ENCODE measurements around the gene DNAH14. TPM values are rescaled to one million over a fixed set of nuclear protein-coding genes. Genes with fewer than 3 reads are reported as not detected.
"Not testable (repeated sequence)": the region's sequence is repeated elsewhere in the genome, so short reads cannot be mapped to it uniquely, and the experiment has no call there.

The DNAH14 gene
- total and polyA plus RNA-seq, 2 of the 4 experiments (the other 2 are of a cell fraction) = 2.7 to 3.6 TPM

DNA sequence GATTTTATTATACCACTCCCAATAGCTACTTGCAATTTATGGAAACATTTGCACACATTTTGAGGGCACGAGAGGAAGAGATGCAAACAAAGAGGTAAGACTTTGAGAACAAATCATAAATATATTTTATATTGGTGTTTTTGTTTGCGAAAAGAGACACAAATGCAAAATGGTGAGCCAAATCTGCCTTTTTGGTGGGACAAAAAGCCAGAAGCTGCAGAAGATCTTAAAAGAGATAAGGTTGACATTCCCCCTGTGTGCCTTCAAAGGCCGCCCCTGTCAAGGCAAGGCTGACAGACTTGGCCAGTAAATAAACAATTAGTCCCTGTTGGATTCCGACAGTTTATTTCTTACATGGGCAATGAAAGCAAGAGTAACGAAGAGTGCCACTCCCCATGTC, 375.5 kb downstream of the DNAH14 start:
- H4K20me1 ChIP-seq (ENCODE audit: insufficient read depth, low read length) = no peaks in the 10 kb centered on the region
- H2BK15ac ChIP-seq (ENCODE audit: low read depth, low read length) = no peak overlapping the region
- no peak overlapping the region for H3K56ac ChIP-seq (ENCODE audit: extremely low read depth, insufficient read depth, low read length)
- in situ Hi-C loops (cut with MboI; ENCODE audit: low sequenced_read_pairs) = no loop called here
- no peak overlapping the region for H2BK5ac ChIP-seq (ENCODE audit: low read depth, low read length, poor library complexity, severe bottlenecking)
- TF ChIP-seq, protein P1, sequence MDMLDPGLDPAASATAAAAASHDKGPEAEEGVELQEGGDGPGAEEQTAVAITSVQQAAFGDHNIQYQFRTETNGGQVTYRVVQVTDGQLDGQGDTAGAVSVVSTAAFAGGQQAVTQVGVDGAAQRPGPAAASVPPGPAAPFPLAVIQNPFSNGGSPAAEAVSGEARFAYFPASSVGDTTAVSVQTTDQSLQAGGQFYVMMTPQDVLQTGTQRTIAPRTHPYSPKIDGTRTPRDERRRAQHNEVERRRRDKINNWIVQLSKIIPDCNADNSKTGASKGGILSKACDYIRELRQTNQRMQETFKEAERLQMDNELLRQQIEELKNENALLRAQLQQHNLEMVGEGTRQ (IDR thresholded peaks at IDR 0.05; ENCODE audit: low read depth, low read length) = no peak
- no peak for TF ChIP-seq MAFK (IDR thresholded peaks at IDR 0.05; ENCODE audit: low read depth, low read length)
- no peak for TF ChIP-seq NFE2L2 (IDR thresholded peaks at IDR 0.05; ENCODE audit: low read depth, low read length)
- no peak for TF ChIP-seq MXI1 (IDR thresholded peaks at IDR 0.05; ENCODE audit: borderline replicate concordance, low read depth, low read length)
- TF ChIP-seq FOS (IDR thresholded peaks at IDR 0.05; ENCODE audit: low read depth, low read length) = no peak
- TF ChIP-seq ELK1 (IDR thresholded peaks at IDR 0.05; ENCODE audit: borderline replicate concordance, low read depth, low read length) = no peak
- TF ChIP-seq MAZ (IDR thresholded peaks at IDR 0.05; ENCODE audit: borderline replicate concordance, low read depth, low read length) = no peak
- no peak for TF ChIP-seq POLR2A (IDR thresholded peaks at IDR 0.05; ENCODE audit: low read depth, low read length)
- WGBS, 2 experiments (ENCODE audit: extremely low coverage in 2 of 2, insufficient read length in 1 of 2) = 37% methylated on average over 2 of the region's 5 CpGs; no CpG with 5 or more reads in 1 of the 2 experiments
- H4K91ac ChIP-seq (ENCODE audit: insufficient read depth, low read depth, low read length) = no peak overlapping the region
- no peak overlapping the region for H3K4me2 ChIP-seq (ENCODE audit: low read depth, low read length)
- H3K79me1 ChIP-seq (ENCODE audit: low read depth in 1 of 2, low read length in 2 of 2) = no peaks in the 10 kb centered on the region
- BruUV-seq (replicated peaks) = no TSS peak
- ATAC-seq (ENCODE audit: low read depth) = no peak
- H2BK20ac ChIP-seq (ENCODE audit: low read depth, low read length) = no peak overlapping the region
- dilution Hi-C loops (cut with HindIII; ENCODE audit: low sequenced_read_pairs, unreplicated experiment) = no loop called here
- no peak overlapping the region for H2BK120ac ChIP-seq (ENCODE audit: low read depth, low read length)
- no peak overlapping the region for H2AFZ ChIP-seq (replicated peaks; ENCODE audit: low read length, poor library complexity)
- no peak overlapping the region for H3K23ac ChIP-seq (ENCODE audit: low read depth, low read length)
- no peak overlapping the region for H3K18ac ChIP-seq (ENCODE audit: low read depth, low read length)
- no peak overlapping the region for H3K14ac ChIP-seq (replicated peaks; ENCODE audit: low read depth, low read length)
- no peak for DNase-seq
- H3K36me3 ChIP-seq (ENCODE audit: control insufficient read depth, insufficient read depth, low read length) = no peaks in the 10 kb centered on the region
- no peaks in the 10 kb centered on the region for H3K4me1 ChIP-seq (ENCODE audit: control insufficient read depth, insufficient read depth, low read length)
- H3K9me1 ChIP-seq (ENCODE audit: insufficient read depth, low read length) = no peaks in the 10 kb centered on the region
- H4K5ac ChIP-seq (ENCODE audit: low read depth, low read length) = no peak overlapping the region
- H3K4me3 ChIP-seq (ENCODE audit: insufficient read depth, low read depth, low read length) = no peak overlapping the region
- H3K4ac ChIP-seq (ENCODE audit: low read depth, low read length) = no peak overlapping the region
- H2AK9ac ChIP-seq (replicated peaks; ENCODE audit: low read depth, low read length, poor library complexity) = no peak overlapping the region
- ChIA-PET CTCF (no interaction called here), POLR2A (ENCODE audit: unreplicated experiment) (no interaction called here)
- H3K9ac ChIP-seq (ENCODE audit: low read depth, low read length) = no peak overlapping the region
- H2AK5ac ChIP-seq (ENCODE audit: low read depth, low read length) = no peak overlapping the region
- H3K27me3 ChIP-seq (ENCODE audit: control insufficient read depth, insufficient read depth, low read length) = no peaks in the 10 kb centered on the region
- no peaks in the 10 kb centered on the region for H3K9me3 ChIP-seq (ENCODE audit: control insufficient read depth, insufficient read depth, low read length)
- no peak overlapping the region for H3K27ac ChIP-seq (ENCODE audit: insufficient read depth, low read length)
- intact Hi-C loops (cut with micrococcal nuclease) = no loop called here
- no peak overlapping the region for H4K8ac ChIP-seq (ENCODE audit: low read depth in 2 of 2, low read length in 2 of 2)

DNA sequence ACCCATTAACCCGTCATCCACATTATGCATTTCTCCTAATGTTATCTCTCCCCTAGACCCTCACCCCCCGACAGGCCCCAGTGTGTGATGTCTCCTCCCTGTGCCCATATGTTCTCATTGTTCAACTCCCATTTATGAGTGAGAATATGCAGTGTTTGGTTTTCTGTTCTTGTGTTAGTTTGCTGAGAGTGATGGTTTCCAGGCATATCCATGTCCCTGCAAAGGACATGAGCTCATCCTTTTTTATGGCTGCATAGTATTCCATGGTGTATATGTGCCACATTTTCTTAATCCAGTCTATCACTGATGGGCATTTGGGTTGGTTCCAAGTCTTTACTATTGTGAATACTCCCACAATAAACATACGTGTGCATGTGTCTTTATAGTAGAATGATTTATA, 381.1 kb downstream of the DNAH14 start:
- H3K4me3 ChIP-seq (ENCODE audit: insufficient read depth, low read depth, low read length); H2BK5ac ChIP-seq (ENCODE audit: low read depth, low read length, poor library complexity, severe bottlenecking); H2BK20ac ChIP-seq (ENCODE audit: low read depth, low read length); BruUV-seq (replicated peaks); H3K4me2 ChIP-seq (ENCODE audit: low read depth, low read length); H3K56ac ChIP-seq (ENCODE audit: extremely low read depth, insufficient read depth, low read length); H2AK5ac ChIP-seq (ENCODE audit: low read depth, low read length); H2BK15ac ChIP-seq (ENCODE audit: low read depth, low read length); POLR2A ChIA-PET (ENCODE audit: unreplicated experiment); dilution Hi-C loops (cut with HindIII; ENCODE audit: low sequenced_read_pairs, unreplicated experiment); intact Hi-C loops (cut with micrococcal nuclease); H2AFZ ChIP-seq (replicated peaks; ENCODE audit: low read length, poor library complexity); H3K79me1 ChIP-seq (ENCODE audit: low read depth in 1 of 2, low read length in 2 of 2); H2AK9ac ChIP-seq (replicated peaks; ENCODE audit: low read depth, low read length, poor library complexity); DNase-seq; H3K23ac ChIP-seq (ENCODE audit: low read depth, low read length); H3K36me3 ChIP-seq (ENCODE audit: control insufficient read depth, insufficient read depth, low read length); H3K4me1 ChIP-seq (ENCODE audit: control insufficient read depth, insufficient read depth, low read length); H4K8ac ChIP-seq (ENCODE audit: low read depth in 2 of 2, low read length in 2 of 2); H3K9me3 ChIP-seq (ENCODE audit: control insufficient read depth, insufficient read depth, low read length); ATAC-seq (ENCODE audit: low read depth); H4K5ac ChIP-seq (ENCODE audit: low read depth, low read length); H3K27me3 ChIP-seq (ENCODE audit: control insufficient read depth, insufficient read depth, low read length); H4K91ac ChIP-seq (ENCODE audit: insufficient read depth, low read depth, low read length); H4K20me1 ChIP-seq (ENCODE audit: insufficient read depth, low read length); H3K9me1 ChIP-seq (ENCODE audit: insufficient read depth, low read length); H3K9ac ChIP-seq (ENCODE audit: low read depth, low read length); H3K18ac ChIP-seq (ENCODE audit: low read depth, low read length); H3K4ac ChIP-seq (ENCODE audit: low read depth, low read length); CTCF ChIA-PET; H3K27ac ChIP-seq (ENCODE audit: insufficient read depth, low read length); H2BK120ac ChIP-seq (ENCODE audit: low read depth, low read length); H3K14ac ChIP-seq (replicated peaks; ENCODE audit: low read depth, low read length): not testable (repeated sequence)
- no CpG with 5 or more reads among the region's 3 CpGs for WGBS, 2 experiments (ENCODE audit: extremely low coverage in 2 of 2, insufficient read length in 1 of 2)
- in situ Hi-C loops (cut with MboI; ENCODE audit: low sequenced_read_pairs) = loop anchor here (10.0 kb wide), 1 partner anchor 664 kb away; no protein-coding TSS in a partner anchor

All from IMR-90 (cell line).